SKM-1 treated with dmso at 0.1 percent for 144 hours (cell line): Measurements from ENCODE around the gene ZRANB2.

Source experiments
- DNase-seq: peaks from one replicate; lab custom pipeline; 2025; ENCODE audit not compliant: unreplicated experiment; lab: John Stamatoyannopoulos, UW

Gene ZRANB2

DNA sequence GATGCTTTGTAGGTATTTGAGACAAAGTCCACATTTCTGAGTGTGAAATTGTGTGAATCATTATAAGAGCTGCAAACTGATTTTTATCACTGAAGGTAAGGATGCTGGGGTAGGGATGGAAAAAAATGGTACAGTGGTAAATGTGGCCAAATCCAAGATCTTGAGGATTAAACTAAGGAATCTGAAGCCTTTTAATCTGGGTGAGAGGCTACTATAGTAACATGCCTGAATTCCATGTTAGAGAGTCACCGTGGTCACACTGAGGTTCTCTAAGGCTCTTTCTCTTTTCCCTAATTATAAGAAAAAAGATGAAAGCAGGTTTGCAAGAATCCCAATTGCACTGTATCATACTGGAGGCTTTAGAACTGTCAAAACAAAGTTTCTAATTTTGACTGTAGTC is 50.8 kb downstream of the ZRANB2 start:
- DNase-seq: no peak

DNA sequence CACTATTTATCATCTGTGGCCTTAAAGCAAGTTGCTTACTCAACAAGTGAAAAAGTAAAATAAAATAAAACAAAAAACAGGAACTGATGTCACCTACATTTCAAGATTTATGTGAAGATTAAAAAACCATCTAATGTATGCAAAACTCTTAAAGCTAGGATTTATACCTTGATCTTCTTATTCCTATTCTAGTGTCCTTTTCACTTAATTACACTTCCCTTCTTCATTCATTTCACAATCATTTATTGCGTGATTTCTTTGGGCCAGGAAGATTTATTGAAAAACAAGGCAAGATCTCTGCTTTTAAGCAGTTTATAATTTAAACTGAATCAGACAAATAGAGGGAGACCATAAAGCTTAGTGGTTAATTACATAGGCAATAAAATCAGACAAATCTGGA is 51.9 kb downstream of the ZRANB2 start:
- no peak for DNase-seq

- no peak for DNase-seq
Observed at GRCh38 chr1:71027991-71028390, 52.8 kb downstream of the ZRANB2 start.

DNA sequence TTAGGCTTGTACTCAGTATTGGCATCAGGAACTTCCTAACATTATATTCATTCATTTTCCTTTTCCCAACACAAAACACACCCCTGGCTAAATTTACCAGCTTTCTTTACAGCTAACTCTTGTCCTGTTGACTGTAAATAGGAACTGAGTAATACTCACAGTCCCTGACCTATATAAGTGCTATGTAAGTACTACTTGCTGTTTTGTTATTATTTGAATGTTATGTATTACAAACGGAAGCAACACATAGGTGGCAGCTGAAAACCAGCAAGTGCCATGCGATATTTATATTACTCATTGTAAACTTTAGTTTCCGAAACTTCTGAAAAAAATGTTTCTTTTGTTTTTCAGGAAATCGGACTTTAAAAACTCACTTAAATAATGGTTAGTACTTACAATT is 54.7 kb downstream of the ZRANB2 start:
- no peak for DNase-seq

- no peak for DNase-seq
Observed at GRCh38 chr1:71023515-71023914, 57.3 kb downstream of the ZRANB2 start.

- DNase-seq: no peak
Observed at GRCh38 chr1:71019233-71019969, 61.4 kb downstream of the ZRANB2 start.

- DNase-seq: no peak
Observed at GRCh38 chr1:71018791-71019190, 62.0 kb downstream of the ZRANB2 start.

DNA sequence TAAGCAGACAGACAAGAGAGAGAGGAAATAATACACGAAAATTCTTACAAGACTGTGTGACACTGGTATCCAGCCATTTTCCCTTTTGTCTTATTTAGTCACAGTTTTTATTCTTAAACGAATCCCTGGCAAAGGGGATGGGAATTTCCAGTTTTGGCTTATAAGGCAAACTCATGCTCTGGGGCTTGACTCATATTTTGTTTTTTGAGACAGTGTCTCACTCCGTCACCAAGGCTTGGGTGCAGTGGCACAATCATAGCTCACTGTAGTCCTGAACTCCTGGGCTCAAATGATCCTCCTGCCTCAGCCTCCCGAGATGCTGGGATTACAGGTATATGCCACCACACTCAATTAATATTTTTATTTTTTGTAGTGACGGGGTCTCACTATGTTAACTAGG is 65.1 kb downstream of the ZRANB2 start:
- DNase-seq: no peak

- DNase-seq: no peak
Observed at GRCh38 chr1:71014178-71014579, 66.7 kb downstream of the ZRANB2 start.
